Activated gamma-delta T cell (primary cell): ENCODE results near the gene NTM.

Experiments
- DNase-seq: peaks from one replicate; lab custom pipeline; 2025; lab: John Stamatoyannopoulos, UW

Gene NTM

GRCh38 chr11:131767421-131767820 lies 397.0 kb downstream of the NTM start:
- DNase-seq: no peak

GRCh38 chr11:131770801-131771200 lies 400.4 kb downstream of the NTM start:
- DNase-seq: no peak

GRCh38 chr11:131771471-131771870 lies 401.1 kb downstream of the NTM start:
- DNase-seq: no peak

- DNase-seq: no peak
Observed at GRCh38 chr11:131773626-131774025, 403.2 kb downstream of the NTM start.

GRCh38 chr11:131776211-131776610 lies 405.8 kb downstream of the NTM start:
- no peak for DNase-seq

- no peak for DNase-seq
Observed at GRCh38 chr11:131785801-131786200, 415.4 kb downstream of the NTM start.

- DNase-seq: no peak
Observed at GRCh38 chr11:131787119-131787518, 416.7 kb downstream of the NTM start.

- DNase-seq: no peak
Observed at GRCh38 chr11:131790586-131790985, 420.2 kb downstream of the NTM start.

- DNase-seq: no peak
Observed at GRCh38 chr11:131792243-131792642, 421.8 kb downstream of the NTM start.

- DNase-seq: no peak
Observed at GRCh38 chr11:131796089-131796488, 425.7 kb downstream of the NTM start.

- DNase-seq: no peak
Observed at GRCh38 chr11:131796541-131796940, 426.1 kb downstream of the NTM start.

- no peak for DNase-seq
Observed at GRCh38 chr11:131800452-131800851, 430.0 kb downstream of the NTM start.

- no peak for DNase-seq
Observed at GRCh38 chr11:131802440-131803115, 432.2 kb downstream of the NTM start.

- DNase-seq: no peak
Observed at GRCh38 chr11:131807876-131808275, 437.5 kb downstream of the NTM start.

- DNase-seq: no peak
Observed at GRCh38 chr11:131808470-131808869, 438.1 kb downstream of the NTM start.

GRCh38 chr11:131809203-131809918 lies 438.9 kb downstream of the NTM start:
- no peak for DNase-seq

- DNase-seq: no peak
Observed at GRCh38 chr11:131810541-131810940, 440.1 kb downstream of the NTM start.

GRCh38 chr11:131811383-131811782 lies 441.0 kb downstream of the NTM start:
- no peak for DNase-seq

- DNase-seq: no peak
Observed at GRCh38 chr11:131814108-131814507, 443.7 kb downstream of the NTM start.

GRCh38 chr11:131815590-131815989 lies 445.2 kb downstream of the NTM start:
- no peak for DNase-seq

GRCh38 chr11:131816051-131816450 lies 445.6 kb downstream of the NTM start:
- no peak for DNase-seq

GRCh38 chr11:131817687-131818188 lies 447.3 kb downstream of the NTM start:
- DNase-seq: no peak

GRCh38 chr11:131819865-131820264 lies 449.4 kb downstream of the NTM start:
- no peak for DNase-seq
